Adipocyte (in vitro differentiated cells): ENCODE data around the gene CBLC.

Source experiments
- DNase-seq: peaks from one replicate; pipeline ENCODE4 v3.0.0-alpha.2; 2015; ENCODE audit warnings: low read depth
- H3K27me3 ChIP-seq: replicated peaks from 2 replicates; pipeline ENCODE4 v1.7.0; 2013; ENCODE audit warnings: mild to moderate bottlenecking, low read length, moderate library complexity; ENCODE audit not compliant: control insufficient read depth, insufficient read depth
- H3K36me3 ChIP-seq: 2 replicates; pipeline ENCODE4 v1.7.0; 2013; ENCODE audit warnings: low read length, mild to moderate bottlenecking, moderate library complexity; ENCODE audit not compliant: control insufficient read depth, insufficient read depth, severe bottlenecking
- H3K4me1 ChIP-seq: 2 replicates; pipeline ENCODE4 v1.7.0; 2013; ENCODE audit warnings: mild to moderate bottlenecking, low read length, moderate library complexity; ENCODE audit not compliant: control insufficient read depth, insufficient read depth
- H3K4me3 ChIP-seq: 2 replicates; pipeline ENCODE4 v1.7.0; 2013; ENCODE audit warnings: mild to moderate bottlenecking, low read length, moderate library complexity
- H3K9ac ChIP-seq: 2 replicates; pipeline ENCODE4 v1.7.0; 2013; ENCODE audit warnings: mild to moderate bottlenecking, low read length, moderate library complexity
- H3K9me3 ChIP-seq: 2 replicates; pipeline ENCODE4 v1.7.0; 2013; ENCODE audit warnings: mild to moderate bottlenecking, low read length, moderate library complexity; ENCODE audit not compliant: control insufficient read depth

CBLC gene, protein sequence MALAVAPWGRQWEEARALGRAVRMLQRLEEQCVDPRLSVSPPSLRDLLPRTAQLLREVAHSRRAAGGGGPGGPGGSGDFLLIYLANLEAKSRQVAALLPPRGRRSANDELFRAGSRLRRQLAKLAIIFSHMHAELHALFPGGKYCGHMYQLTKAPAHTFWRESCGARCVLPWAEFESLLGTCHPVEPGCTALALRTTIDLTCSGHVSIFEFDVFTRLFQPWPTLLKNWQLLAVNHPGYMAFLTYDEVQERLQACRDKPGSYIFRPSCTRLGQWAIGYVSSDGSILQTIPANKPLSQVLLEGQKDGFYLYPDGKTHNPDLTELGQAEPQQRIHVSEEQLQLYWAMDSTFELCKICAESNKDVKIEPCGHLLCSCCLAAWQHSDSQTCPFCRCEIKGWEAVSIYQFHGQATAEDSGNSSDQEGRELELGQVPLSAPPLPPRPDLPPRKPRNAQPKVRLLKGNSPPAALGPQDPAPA

DNA sequence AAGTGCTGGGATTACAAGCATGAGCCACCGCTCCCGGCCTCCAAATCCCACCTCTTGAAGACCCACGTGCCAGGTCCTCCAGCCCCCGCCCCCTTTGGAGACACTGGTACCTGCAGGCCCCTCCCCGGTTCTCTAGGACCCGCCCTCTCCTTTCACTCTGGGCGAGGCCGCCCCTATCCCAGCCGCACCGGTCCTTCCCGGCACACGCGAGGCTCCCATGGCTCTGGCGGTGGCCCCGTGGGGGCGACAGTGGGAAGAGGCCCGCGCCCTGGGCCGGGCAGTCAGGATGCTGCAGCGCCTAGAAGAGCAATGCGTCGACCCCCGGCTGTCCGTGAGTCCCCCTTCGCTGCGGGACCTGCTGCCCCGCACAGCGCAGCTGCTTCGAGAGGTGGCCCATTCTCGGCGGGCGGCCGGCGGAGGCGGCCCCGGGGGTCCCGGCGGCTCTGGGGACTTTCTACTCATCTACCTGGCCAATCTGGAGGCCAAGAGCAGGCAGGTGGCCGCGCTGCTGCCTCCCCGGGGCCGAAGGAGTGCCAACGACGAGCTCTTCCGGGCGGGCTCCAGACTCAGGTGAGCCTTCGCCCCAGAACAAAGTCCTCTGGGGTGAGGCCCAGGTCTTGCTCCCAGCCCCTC lies at the start of gene CBLC:
Gene CBLC (plus strand): TSS at position 176 of the 633 bp plus-strand sequence. CDS start 42 bp downstream, at position 218.
- peaks cover 13% of the 10 kb centered on the region for H3K4me1 ChIP-seq
- no peaks in the 10 kb centered on the region for H3K36me3 ChIP-seq
- DNase-seq: no peak
- no peaks in the 10 kb centered on the region for H3K9me3 ChIP-seq
- H3K4me3 ChIP-seq: no peak within 1 kb of the TSS
- H3K27me3 ChIP-seq: no peaks in the 10 kb centered on the region
- H3K9ac ChIP-seq: no peak within 1 kb of the TSS

DNA sequence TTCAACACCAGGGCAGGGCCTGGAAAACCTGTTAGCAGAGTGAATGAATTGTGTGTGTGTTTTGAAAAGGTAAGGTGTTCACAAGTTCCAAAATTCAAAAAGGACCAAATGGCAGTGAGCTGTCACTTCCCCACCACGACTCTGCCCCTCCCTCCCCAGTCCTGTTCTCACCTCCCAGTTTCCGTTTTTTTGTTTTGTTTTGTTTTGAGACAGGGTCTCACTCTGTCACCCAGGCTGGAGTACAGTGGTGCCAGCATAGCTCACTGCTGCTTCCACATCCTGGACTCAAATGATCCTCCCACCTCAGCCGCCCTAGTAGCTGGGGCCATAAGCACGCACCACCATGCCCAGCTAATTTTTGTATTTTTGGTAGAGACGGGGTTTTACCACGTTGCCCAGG lies 49.5 kb upstream of the CBLC start:
- no peak overlapping the region for H3K9ac ChIP-seq
- no peak for DNase-seq
- H3K36me3 ChIP-seq: no peaks in the 10 kb centered on the region
- no peaks in the 10 kb centered on the region for H3K27me3 ChIP-seq
- peaks cover 4% of the 10 kb centered on the region for H3K4me1 ChIP-seq
- no peaks in the 10 kb centered on the region for H3K9me3 ChIP-seq
- no peak overlapping the region for H3K4me3 ChIP-seq

DNA sequence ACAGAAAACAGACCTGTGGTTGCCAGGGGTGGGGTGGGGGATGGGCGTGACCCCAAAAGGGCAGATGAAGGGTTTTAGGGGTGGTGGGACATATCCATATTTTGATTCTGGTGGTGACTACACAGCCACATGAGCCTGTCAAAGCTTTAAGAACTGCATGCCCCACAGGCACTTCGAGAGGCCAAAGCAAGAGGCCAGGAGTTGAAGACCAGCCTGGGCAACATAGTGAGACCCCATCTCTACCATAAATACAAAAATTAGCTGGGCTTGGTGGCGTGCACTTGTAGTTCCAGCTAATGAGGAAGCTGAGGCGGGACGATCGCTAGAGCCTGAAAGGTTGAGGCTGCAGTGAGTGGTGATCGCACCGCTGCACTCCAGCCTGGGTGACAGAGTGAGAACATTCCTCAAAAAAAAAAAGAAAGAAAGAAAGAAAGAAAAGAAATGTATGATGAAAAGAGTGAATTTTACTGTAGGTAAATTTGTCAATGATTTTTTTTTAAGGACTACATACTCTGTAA lies 48.1 kb upstream of the CBLC start:
- H3K36me3 ChIP-seq: no peaks in the 10 kb centered on the region

DNA sequence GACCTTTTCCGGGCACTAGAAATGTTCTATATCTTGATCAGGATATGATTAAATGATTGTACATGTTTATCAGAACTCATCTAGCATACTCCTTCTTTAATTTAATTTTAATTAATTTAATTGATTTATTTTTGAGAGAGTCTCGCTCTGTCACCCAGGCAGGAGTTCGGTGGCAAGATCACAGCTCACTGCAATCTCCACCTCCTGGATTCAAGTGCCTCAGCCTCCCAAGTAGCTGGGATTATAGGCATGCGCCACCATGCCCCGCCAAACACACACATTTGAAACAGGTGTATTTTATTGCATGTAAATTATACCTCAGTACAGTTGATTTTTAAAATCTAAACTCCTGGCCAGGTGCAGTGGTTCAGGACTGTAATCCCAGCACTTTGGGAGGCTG lies 46.6 kb upstream of the CBLC start:
- H3K4me1 ChIP-seq: peaks cover 3% of the 10 kb centered on the region
- no peak overlapping the region for H3K4me3 ChIP-seq
- no peaks in the 10 kb centered on the region for H3K9me3 ChIP-seq
- H3K36me3 ChIP-seq: no peaks in the 10 kb centered on the region
- no peak overlapping the region for H3K9ac ChIP-seq
- DNase-seq: no peak
- no peaks in the 10 kb centered on the region for H3K27me3 ChIP-seq

More for the DNA sequence above, 48.1 kb upstream of the CBLC start:
- no peak for DNase-seq
- H3K9ac ChIP-seq: no peak overlapping the region
- no peaks in the 10 kb centered on the region for H3K4me1 ChIP-seq
- no peaks in the 10 kb centered on the region for H3K9me3 ChIP-seq
- H3K4me3 ChIP-seq: no peak overlapping the region
- no peaks in the 10 kb centered on the region for H3K27me3 ChIP-seq

DNA sequence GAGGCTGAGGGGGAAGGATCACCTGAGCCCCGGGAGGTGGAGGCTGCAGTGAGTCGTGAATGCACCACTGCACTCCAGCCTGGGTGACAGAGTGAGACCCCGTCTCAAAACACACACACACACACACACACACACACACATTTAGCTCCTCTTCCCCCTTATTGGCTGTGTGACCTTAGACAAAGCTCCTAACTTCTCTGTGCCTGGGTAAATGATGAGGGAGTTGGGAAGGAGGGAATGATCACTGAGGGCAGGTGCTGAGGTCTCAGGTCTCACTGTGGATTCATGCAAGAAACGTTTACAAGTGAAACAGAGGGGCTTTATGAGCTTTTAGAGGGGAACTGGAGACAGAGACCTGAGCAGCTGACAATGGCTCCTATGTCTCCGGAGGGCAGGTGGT lies 46.1 kb upstream of the CBLC start:
- Histone ChIP-seq H3K4me3 (no peak overlapping the region), H3K27me3 (no peaks in the 10 kb centered on the region), H3K9ac (no peak overlapping the region), H3K4me1 (peaks cover 6% of the 10 kb centered on the region), H3K9me3 (no peaks in the 10 kb centered on the region), H3K36me3 (no peaks in the 10 kb centered on the region)
- DNase-seq: no peak

DNA sequence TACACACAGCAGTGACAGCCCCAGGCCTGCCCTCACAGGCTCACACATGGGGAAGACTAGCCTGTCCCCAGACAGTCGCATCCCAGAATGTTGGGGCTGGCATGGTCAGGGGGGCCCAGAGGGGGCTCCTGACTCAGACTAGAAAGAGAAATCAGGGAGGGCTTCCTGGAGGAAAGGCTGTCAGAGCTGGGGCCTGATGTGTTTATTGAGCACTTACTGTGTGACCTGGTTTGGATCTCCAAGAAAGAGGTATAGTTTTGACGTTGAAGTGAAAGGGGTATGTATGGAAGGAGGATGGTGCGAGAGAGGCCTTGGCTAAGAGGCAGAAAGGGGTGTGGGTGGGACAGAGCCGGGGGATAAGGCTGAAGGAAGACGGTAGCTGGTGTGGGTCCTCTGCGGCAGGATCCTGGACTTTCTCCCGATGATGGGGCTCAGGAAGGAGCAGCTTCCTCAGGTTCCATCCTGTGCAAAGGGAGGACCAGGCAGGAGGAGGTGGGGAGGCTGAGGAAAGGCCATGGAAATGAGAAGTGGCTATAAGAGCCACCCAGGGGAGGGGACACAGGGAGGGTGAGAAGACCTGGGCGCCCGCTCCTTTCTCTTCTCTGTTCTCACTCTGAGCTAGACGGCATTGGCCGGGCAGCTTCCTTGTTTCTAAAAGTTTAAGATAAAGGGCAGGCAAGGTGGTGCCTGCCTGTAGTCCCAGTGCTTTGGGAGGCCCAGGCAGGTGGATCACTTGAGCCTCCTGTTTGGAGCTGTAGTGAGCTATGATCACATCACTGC lies 45.3 kb upstream of the CBLC start:
- Histone ChIP-seq H3K4me1 (peaks cover 14% of the 10 kb centered on the region), H3K27me3 (no peaks in the 10 kb centered on the region), H3K4me3 (no peak overlapping the region), H3K9ac (no peak overlapping the region), H3K36me3 (no peaks in the 10 kb centered on the region), H3K9me3 (no peaks in the 10 kb centered on the region)
- DNase-seq: no peak

DNA sequence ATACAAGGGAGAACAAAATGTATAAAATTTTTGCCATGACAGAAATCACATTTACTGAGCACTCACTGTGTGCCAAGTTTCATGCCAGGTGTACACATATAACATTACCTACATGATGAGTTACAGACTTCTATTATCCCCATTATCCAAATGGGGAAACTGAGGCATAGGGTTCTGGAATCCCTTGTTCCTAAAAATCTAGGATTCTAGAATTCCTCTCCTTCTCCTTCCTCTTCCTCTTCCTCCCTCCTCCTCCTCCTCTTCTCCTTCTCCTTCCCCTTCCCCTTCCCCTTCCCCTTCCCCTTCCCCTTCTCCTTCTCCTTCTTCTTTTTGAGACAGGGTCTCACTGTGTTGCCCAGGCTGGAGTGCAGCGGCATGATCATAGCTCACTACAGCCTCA lies 43.3 kb upstream of the CBLC start:
- Histone ChIP-seq H3K4me3 (no peak overlapping the region), H3K9ac (no peak overlapping the region), H3K4me1 (peaks cover 14% of the 10 kb centered on the region), H3K36me3 (no peaks in the 10 kb centered on the region), H3K9me3 (no peaks in the 10 kb centered on the region), H3K27me3 (no peaks in the 10 kb centered on the region)
- DNase-seq: no peak

DNA sequence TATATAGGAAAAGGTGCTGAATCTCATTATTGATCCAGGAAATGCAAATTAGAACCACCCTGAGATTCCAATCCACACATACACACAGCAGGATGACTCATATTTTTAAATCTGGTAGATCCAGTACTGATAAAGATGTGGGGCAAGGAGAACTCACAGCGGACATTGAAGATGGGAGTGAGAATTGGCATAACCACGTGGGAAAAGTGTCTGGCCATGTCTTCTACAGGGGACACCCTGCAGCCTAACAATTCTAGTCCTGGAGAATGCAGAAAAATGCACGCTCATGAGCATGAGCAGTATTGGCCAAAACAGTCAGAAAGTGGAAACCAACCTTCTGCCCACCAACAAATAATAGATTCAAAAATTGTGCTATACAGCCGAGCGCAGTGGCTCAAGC lies 42.7 kb upstream of the CBLC start:
- H3K4me1 ChIP-seq: peaks cover 14% of the 10 kb centered on the region
- H3K4me3 ChIP-seq: no peak overlapping the region
- H3K9me3 ChIP-seq: no peaks in the 10 kb centered on the region
- H3K36me3 ChIP-seq: no peaks in the 10 kb centered on the region
- H3K27me3 ChIP-seq: no peaks in the 10 kb centered on the region
- no peak for DNase-seq
- no peak overlapping the region for H3K9ac ChIP-seq

DNA sequence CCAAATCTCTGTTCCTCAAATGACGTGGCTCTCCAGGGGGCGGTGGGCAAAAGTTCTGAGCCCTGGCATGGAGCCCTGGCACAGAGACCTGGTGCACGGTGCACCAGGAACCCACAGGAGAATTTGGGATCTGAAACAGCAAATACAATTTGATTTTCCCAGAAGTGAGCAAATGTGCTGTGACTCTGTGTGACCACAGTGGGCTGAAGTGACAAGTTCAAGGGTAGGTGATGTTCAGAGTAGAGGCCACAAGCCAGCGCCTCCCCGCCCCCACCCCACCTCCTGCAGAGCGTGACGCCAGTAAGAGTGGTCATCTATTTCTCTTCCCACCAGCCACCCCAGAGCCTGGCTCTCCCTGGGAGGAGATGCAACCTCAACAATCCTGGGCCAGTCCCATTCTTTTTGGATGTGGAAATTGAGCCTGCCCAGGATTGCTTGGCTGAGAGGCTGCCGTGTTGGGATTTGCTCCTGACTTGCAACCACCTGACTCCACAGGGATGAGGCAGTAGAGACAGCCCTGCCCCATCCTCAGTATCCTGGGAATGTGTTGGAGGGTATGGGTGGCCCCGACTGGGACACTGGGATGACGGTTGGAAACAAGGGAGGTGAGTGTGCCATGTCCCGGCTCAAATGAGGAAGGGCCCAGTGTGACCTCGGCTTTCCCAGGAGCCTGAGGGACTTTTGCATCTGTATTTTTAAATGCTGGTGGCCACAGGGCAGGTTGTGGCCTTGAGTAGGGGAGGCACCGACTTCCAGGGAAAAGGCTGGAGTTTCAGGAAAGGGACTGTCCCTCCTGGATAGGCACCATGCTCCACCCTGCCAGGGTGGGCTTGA lies 40.2 kb upstream of the CBLC start:
- DNase-seq: no peak
- Histone ChIP-seq H3K27me3 (no peaks in the 10 kb centered on the region), H3K4me1 (peaks cover 25% of the 10 kb centered on the region), H3K9me3 (no peaks in the 10 kb centered on the region), H3K4me3 (no peak overlapping the region), H3K36me3 (no peaks in the 10 kb centered on the region), H3K9ac (no peak overlapping the region)

DNA sequence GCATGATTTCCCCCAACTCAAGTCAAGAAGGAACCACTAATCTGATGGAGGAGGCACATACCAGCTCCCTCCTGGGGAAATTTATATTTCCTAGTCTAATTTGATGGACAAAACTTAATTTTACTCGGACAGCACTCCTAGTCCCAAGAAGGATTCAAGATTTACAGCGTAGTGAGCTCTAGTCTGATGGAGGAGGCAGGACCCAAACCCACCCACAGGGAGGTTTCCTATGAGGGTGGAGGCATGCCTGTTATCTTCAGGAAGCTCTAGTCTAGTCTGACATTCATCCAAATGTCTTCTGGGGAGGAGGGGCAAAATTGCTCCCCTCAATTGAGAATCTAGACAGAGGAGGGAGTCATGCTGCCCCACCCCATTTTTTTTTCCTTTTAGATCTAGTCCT lies 39.6 kb upstream of the CBLC start:
- Histone ChIP-seq H3K27me3 (no peaks in the 10 kb centered on the region), H3K9ac (no peak overlapping the region), H3K9me3 (no peaks in the 10 kb centered on the region), H3K36me3 (no peaks in the 10 kb centered on the region), H3K4me3 (no peak overlapping the region), H3K4me1 (peaks cover 32% of the 10 kb centered on the region)
- DNase-seq: no peak
